Urinary bladder (tissue), 2 donors: ENCODE results near the gene EMB. TPM values are rescaled to one million over a fixed set of nuclear protein-coding genes. Genes with fewer than 3 reads are reported as not detected.

ENCODE experiments used
- polyA plus RNA-seq: library from polyadenylated mRNA; stranded (reverse); fragments of 200-250 nt; gene quantifications from one replicate; pipeline ENCODE4 v1.2.3, GENCODE V29; 2013
- total RNA-seq: library from RNA; depleted of rRNA; stranded (reverse); fragments of >200 nt; gene quantifications from one replicate; pipeline ENCODE4 v1.2.3, GENCODE V29; 2014
- donor health status: healthy.

Gene EMB
- total and polyA plus RNA-seq, 2 donors, result 5.0 to 12.7 TPM

Other genes starting within 250 kb of the EMB start
- 25.9 TPM for gene PARP8, start 225.3 kb upstream of the EMB start, total RNA-seq
- 8.4 TPM for gene PARP8, start 225.3 kb upstream of the EMB start, polyA plus RNA-seq